CD4-positive, alpha-beta T cell (primary cell): ENCODE data around the gene DNAH3. TPM values are rescaled to one million over a fixed set of nuclear protein-coding genes. Genes with fewer than 3 reads are reported as not detected.
"Not testable (repeated sequence)": the region's sequence is repeated elsewhere in the genome, so short reads cannot be mapped to it uniquely, and the experiment has no call there.

Experiments
- ATAC-seq: fragments of 200-7000 bp; cut with Tn5 transposase; one replicate; pipeline ENCODE4 v1.10.0; 2022; ENCODE audit warnings: mild to moderate bottlenecking; ENCODE audit not compliant: poor library complexity
- CTCF ChIA-PET: fragments of 350-600 bp; sonication (Branson Sonifier 250); formaldehyde crosslinking; loops from one replicate; lab custom pipeline; 2021; ENCODE audit warnings: antibody characterized with exemption, inconsistent platforms; lab: Charles Lee
- POLR2A ChIA-PET: fragments of 350-600 bp; sonication (Branson Sonifier 250); formaldehyde crosslinking; loops from one replicate; lab custom pipeline; 2021; ENCODE audit warnings: antibody characterized with exemption, inconsistent platforms; lab: Charles Lee
- DNase-seq, 14 experiments: peaks; one replicate each; pipeline ENCODE4 v3.0.0-alpha.2; 2013 to 2020; ENCODE audit warnings: mixed read lengths in 2 of 14
- H3K27ac ChIP-seq, 2 donors: one replicate each; pipeline versions ENCODE4 v1.5.1 to v1.7.0; 2013; ENCODE audit warnings: low read length in 2 of 2, low read depth in 1 of 2, mild to moderate bottlenecking in 1 of 2
- H3K27me3 ChIP-seq, 2 experiments: 1 replicate in 1 of 2; 2 replicates in 1 of 2; pipeline versions ENCODE4 v1.6.1 to v1.7.0; 2013; ENCODE audit warnings: low read length in 2 of 2, control low read depth in 1 of 2, mild to moderate bottlenecking in 1 of 2, moderate library complexity in 1 of 2; ENCODE audit not compliant: insufficient read depth in 2 of 2, control insufficient read depth in 1 of 2
- H3K36me3 ChIP-seq: one replicate; pipeline ENCODE4 v1.6.1; 2013; ENCODE audit warnings: low read length, control low read depth; ENCODE audit not compliant: insufficient read depth
- H3K4me1 ChIP-seq: one replicate; pipeline ENCODE4 v1.6.1; 2013; ENCODE audit warnings: low read length, control low read depth; ENCODE audit not compliant: insufficient read depth
- H3K4me3 ChIP-seq: one replicate; pipeline ENCODE4 v1.5.1; 2013; ENCODE audit warnings: mild to moderate bottlenecking, low read length, moderate library complexity
- H3K9me3 ChIP-seq, 2 experiments: 1 replicate in 1 of 2; 2 replicates in 1 of 2; pipeline versions ENCODE4 v1.6.1 to v1.7.0; 2013; ENCODE audit warnings: low read length in 2 of 2, mild to moderate bottlenecking in 2 of 2, control low read depth in 1 of 2, moderate library complexity in 1 of 2; ENCODE audit not compliant: control insufficient read depth in 1 of 2, insufficient read depth in 1 of 2
- H3K27ac Mint-ChIP-seq: one replicate; pipeline ENCODE4 v1.8.0; 2020; ENCODE audit warnings: mixed read lengths
- H3K27me3 Mint-ChIP-seq: one replicate; pipeline ENCODE4 v1.8.0; 2021; ENCODE audit warnings: mixed read lengths
- H3K36me3 Mint-ChIP-seq: one replicate; pipeline ENCODE4 v1.8.0; 2021; ENCODE audit warnings: low read depth, mixed read lengths
- H3K4me1 Mint-ChIP-seq: one replicate; pipeline ENCODE4 v1.8.0; 2021; ENCODE audit warnings: low read depth, mixed read lengths
- H3K4me3 Mint-ChIP-seq: one replicate; pipeline ENCODE4 v1.8.0; 2020; ENCODE audit warnings: mild to moderate bottlenecking, mixed read lengths
- H3K9me3 Mint-ChIP-seq: one replicate; pipeline ENCODE4 v1.8.0; 2020; ENCODE audit warnings: mixed read lengths
- intact Hi-C, 2 experiments: fragments of 100-400 bp; cut with DNase I in 1 of 2; cut with micrococcal nuclease in 1 of 2; formaldehyde crosslinking; loops; one replicate each; pipeline versions ENCODE4 v1.15.1 to v1.9.0; 2023 to 2025; cut with DNase I, micrococcal nuclease
- total RNA-seq, 174 experiments: library from RNA in 2 of 174; stranded (reverse) in 2 of 174; gene quantifications; one replicate each; pipeline ENCODE4 v1.2.3 and lab custom pipeline; 2021 to 2026
- TF ChIP-seq, protein P1 (sequence below): fragments of 200-600 bp; IDR thresholded peaks from one replicate; pipeline ENCODE4 v1.8.0; 2022; ENCODE audit warnings: antibody characterized with exemption, mild to moderate bottlenecking

The DNAH3 gene
- total RNA-seq, 2 experiments from 2014 or later, result not detected

DNA sequence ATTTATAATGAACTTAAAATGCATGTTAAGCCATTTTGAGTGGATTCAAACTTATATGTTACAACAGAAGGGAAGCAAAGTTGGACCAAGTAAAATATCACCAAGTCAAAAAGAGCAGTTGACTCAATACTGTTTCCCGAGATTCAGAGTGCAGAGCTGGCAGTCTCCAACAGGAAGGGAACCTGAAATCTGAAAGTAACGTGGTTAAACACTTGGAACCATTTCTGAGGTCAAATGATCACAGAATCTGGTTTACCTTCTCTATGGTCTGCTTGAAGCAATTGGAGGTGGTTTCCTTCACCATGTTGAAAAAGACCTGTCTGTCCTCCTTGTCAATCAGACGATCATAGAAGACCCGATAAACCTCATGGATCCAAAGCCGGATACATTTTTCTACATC lies 163.6 kb downstream of the DNAH3 start:
- Mint-ChIP-seq H3K27ac (no peak overlapping the region), H3K4me1 (no peaks in the 10 kb centered on the region), H3K36me3 (no peaks in the 10 kb centered on the region), H3K4me3 (no peak overlapping the region), H3K9me3 (no peaks in the 10 kb centered on the region), H3K27me3 (peaks cover 5% of the 10 kb centered on the region)
- no peaks in the 10 kb centered on the region for H3K36me3 ChIP-seq
- DNase-seq, result no peak
- TF ChIP-seq, protein P1, sequence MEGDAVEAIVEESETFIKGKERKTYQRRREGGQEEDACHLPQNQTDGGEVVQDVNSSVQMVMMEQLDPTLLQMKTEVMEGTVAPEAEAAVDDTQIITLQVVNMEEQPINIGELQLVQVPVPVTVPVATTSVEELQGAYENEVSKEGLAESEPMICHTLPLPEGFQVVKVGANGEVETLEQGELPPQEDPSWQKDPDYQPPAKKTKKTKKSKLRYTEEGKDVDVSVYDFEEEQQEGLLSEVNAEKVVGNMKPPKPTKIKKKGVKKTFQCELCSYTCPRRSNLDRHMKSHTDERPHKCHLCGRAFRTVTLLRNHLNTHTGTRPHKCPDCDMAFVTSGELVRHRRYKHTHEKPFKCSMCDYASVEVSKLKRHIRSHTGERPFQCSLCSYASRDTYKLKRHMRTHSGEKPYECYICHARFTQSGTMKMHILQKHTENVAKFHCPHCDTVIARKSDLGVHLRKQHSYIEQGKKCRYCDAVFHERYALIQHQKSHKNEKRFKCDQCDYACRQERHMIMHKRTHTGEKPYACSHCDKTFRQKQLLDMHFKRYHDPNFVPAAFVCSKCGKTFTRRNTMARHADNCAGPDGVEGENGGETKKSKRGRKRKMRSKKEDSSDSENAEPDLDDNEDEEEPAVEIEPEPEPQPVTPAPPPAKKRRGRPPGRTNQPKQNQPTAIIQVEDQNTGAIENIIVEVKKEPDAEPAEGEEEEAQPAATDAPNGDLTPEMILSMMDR, result no peak
- no peak for ATAC-seq
- ChIA-PET CTCF (no interaction called here), POLR2A (no interaction called here)
- H3K27me3 ChIP-seq, result no peaks in the 10 kb centered on the region
- no peak overlapping the region for H3K27ac ChIP-seq
- intact Hi-C loops, result no loop called here
- no peaks in the 10 kb centered on the region for H3K4me1 ChIP-seq
- H3K9me3 ChIP-seq, result no peaks in the 10 kb centered on the region
- H3K4me3 ChIP-seq, result no peak overlapping the region

DNA sequence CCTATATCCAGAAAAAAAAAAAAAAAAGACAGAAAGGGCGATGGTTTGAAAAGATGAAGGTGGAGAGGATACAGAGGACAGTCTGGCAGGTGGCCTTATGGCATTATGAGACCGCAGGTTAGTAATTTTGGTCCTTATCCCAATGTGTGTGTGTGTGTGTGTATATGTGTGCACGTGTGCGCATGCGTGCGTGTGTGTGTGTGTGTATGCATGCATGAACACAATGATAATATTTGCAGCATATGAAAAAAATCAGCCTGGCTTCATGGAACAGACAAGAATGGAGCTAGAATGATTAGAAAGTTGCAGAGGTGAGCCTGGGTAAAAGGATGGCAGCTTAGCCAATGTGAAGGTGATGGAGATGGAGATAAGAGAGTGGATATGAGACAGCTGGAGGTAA lies 166.6 kb downstream of the DNAH3 start:
- H3K27ac ChIP-seq, result no peak overlapping the region
- no peak overlapping the region for H3K27ac Mint-ChIP-seq
- DNase-seq (no peak), ATAC-seq (no peak)
- intact Hi-C loops, result no loop called here
- CTCF ChIA-PET, result interaction anchor here (1.3 kb wide), 1 partner anchor 27 kb away, joined by 4 read pairs; no protein-coding TSS in a partner anchor
- H3K9me3 Mint-ChIP-seq, result no peaks in the 10 kb centered on the region
- no peak overlapping the region for H3K4me3 Mint-ChIP-seq
- H3K4me1 Mint-ChIP-seq, result no peaks in the 10 kb centered on the region
- H3K4me3 ChIP-seq, result no peak overlapping the region
- H3K27me3 Mint-ChIP-seq, result peaks cover 8% of the 10 kb centered on the region
- no peaks in the 10 kb centered on the region for H3K36me3 Mint-ChIP-seq
- POLR2A ChIA-PET, result no interaction called here
- no peaks in the 10 kb centered on the region for H3K4me1 ChIP-seq
- no peaks in the 10 kb centered on the region for H3K36me3 ChIP-seq
- H3K9me3 ChIP-seq, result no peaks in the 10 kb centered on the region
- H3K27me3 ChIP-seq, result no peaks in the 10 kb centered on the region
- TF ChIP-seq, protein P1, result no peak

DNA sequence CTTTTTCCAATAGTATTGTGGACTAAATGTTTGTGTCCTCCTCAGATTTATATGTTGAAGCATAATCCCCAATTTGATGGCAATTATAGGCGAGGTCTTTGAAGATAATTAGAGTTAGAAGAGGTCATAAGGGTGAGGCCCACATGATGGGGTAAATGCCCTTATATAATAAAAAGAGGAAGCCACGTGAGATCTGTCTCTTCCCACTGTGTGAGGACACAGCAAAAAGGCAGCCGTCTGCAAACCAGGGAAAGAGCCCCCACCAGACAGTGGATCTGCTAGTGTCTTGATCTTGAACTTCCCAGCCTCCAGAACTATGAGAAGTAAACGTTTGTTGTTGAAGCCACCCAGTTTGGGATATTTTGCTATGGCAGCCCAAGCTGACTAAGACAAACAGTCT lies 174.1 kb downstream of the DNAH3 start:
- H3K27me3 Mint-ChIP-seq, result peaks cover 11% of the 10 kb centered on the region

DNA sequence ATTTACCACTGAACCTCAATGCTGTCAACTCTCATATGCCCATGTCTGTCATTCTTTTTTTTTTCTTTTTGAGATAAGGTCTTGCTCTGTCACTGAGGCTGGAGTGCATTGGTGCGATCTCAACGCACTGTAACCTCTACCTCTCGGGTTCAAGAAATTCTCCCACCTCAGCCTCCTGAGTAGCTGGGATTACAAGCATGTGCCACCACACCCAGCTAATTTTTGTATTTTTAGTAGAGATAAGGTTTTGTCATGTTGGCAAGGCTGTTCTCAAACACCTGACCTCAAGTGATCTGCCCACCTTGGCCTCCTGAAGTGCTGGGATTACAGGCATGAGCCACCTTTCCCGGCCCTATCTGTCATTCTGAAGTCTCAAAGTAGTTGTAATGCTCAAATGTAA lies 177.4 kb downstream of the DNAH3 start:
- H3K27me3 ChIP-seq, H3K9me3 Mint-ChIP-seq, ATAC-seq, H3K27ac ChIP-seq, H3K9me3 ChIP-seq, H3K4me1 ChIP-seq, H3K27ac Mint-ChIP-seq, H3K36me3 Mint-ChIP-seq, intact Hi-C loops, H3K36me3 ChIP-seq, DNase-seq, H3K4me3 Mint-ChIP-seq, H3K27me3 Mint-ChIP-seq, CTCF ChIA-PET, H3K4me3 ChIP-seq, H3K4me1 Mint-ChIP-seq, POLR2A ChIA-PET: not testable (repeated sequence)

More for the DNA sequence above, 174.1 kb downstream of the DNAH3 start:
- no peaks in the 10 kb centered on the region for H3K4me1 Mint-ChIP-seq
- H3K4me3 ChIP-seq, result no peak overlapping the region
- H3K27ac ChIP-seq, result no peak overlapping the region
- H3K27me3 ChIP-seq, result no peaks in the 10 kb centered on the region
- ATAC-seq (no peak), DNase-seq (no peak)
- intact Hi-C loops, result no loop called here
- no peak overlapping the region for H3K4me3 Mint-ChIP-seq
- no peaks in the 10 kb centered on the region for H3K9me3 ChIP-seq
- no peak overlapping the region for H3K27ac Mint-ChIP-seq
- H3K9me3 Mint-ChIP-seq, result no peaks in the 10 kb centered on the region
- H3K36me3 Mint-ChIP-seq, result no peaks in the 10 kb centered on the region
- no peaks in the 10 kb centered on the region for H3K4me1 ChIP-seq
- no peaks in the 10 kb centered on the region for H3K36me3 ChIP-seq
- ChIA-PET POLR2A (no interaction called here), CTCF (no interaction called here)
- TF ChIP-seq, protein P1, result no peak
